ENCODE measurements around the gene NUDT16L1.

The NUDT16L1 gene

DNA sequence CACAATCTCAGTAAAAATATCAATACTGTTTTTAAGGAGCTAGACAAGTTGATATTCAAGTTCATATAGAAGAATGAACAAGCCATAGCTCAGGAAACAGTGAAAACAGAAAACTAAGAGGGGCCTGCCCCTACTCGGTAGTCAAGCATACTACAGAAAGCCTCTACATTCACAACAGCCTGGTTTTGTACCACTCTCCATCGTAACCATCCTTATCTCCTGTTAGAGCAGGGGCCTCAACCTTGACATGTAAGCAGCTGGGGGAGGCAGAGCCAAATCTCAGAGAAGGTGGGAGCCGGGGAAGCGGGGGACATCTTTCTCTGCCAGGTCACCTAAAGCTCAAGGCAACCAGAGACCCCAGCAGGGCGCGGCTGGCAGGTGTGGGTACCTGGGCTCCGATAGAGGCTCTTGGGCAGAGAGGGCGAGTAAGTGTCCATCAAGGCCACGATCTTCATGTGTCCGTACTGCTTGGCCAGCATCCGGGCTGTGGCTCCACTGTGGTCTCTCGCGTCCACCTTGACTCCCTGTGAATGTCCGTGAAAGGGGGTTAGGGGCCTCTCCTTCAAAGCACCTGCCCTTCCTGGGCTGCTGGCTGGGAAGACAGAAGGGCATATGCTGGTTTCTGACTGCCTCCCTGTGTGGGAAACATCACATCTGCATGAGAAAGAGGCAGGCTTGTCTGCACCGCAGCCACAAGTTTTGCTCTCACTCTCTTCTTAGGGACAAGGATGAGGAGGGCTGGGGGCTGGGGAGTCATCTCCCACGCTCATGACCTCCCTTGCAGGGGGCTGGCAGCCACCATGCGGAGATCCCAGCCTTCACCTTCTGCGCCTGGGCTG is 20.5 kb downstream of the NUDT16L1 start:
- H3K4me3 ChIP-seq (ENCODE audit: low read depth, low read length), result no peak overlapping the region
- TF ChIP-seq, protein P1, sequence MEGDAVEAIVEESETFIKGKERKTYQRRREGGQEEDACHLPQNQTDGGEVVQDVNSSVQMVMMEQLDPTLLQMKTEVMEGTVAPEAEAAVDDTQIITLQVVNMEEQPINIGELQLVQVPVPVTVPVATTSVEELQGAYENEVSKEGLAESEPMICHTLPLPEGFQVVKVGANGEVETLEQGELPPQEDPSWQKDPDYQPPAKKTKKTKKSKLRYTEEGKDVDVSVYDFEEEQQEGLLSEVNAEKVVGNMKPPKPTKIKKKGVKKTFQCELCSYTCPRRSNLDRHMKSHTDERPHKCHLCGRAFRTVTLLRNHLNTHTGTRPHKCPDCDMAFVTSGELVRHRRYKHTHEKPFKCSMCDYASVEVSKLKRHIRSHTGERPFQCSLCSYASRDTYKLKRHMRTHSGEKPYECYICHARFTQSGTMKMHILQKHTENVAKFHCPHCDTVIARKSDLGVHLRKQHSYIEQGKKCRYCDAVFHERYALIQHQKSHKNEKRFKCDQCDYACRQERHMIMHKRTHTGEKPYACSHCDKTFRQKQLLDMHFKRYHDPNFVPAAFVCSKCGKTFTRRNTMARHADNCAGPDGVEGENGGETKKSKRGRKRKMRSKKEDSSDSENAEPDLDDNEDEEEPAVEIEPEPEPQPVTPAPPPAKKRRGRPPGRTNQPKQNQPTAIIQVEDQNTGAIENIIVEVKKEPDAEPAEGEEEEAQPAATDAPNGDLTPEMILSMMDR (IDR thresholded peaks at IDR 0.05; ENCODE audit: low read depth, low read length), result no peak

DNA sequence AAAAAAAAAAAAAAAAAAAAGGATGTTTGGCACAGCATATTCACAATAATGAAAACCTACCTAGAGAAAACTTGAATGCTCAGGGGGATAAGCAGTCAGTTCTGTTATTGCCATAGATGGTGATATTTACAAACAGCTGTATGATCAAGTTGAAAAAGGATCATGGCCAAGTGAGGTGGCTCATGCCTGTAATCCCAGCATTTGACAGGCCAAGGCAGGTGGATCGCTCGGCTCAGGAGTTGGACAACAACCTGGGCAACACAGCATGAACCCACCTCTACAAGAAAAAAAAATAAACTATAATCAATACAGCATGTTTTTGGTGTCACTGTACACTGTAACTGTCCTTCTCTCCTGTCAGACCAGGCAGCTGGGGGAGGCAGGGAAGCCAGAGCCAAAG is 21.6 kb downstream of the NUDT16L1 start:
- TF ChIP-seq, protein P1 (IDR thresholded peaks at IDR 0.05; ENCODE audit: low read depth, low read length), result no peak
- H3K4me3 ChIP-seq (ENCODE audit: low read depth, low read length), result no peak overlapping the region

DNA sequence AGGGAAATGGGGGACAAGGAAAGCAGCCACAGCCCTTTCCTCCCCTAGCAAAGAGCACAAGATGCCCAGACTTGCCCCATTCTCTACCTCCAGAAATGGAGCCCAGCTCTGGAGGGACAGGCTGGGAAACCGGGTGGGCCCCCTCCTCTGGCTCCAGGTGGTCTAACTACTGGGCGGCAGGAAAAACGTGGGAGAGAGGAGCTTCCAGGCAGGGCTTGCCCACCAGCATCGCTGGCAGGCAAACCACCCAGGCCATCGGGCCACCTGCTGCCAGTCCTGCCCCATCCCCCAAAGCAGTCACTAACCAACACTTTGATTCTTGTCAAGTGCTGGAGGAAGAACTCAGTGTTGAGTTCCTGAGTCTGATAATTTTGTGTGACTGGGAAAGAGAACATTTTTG is 25.1 kb downstream of the NUDT16L1 start:
- no peak overlapping the region for H3K4me3 ChIP-seq (ENCODE audit: low read depth, low read length)

DNA sequence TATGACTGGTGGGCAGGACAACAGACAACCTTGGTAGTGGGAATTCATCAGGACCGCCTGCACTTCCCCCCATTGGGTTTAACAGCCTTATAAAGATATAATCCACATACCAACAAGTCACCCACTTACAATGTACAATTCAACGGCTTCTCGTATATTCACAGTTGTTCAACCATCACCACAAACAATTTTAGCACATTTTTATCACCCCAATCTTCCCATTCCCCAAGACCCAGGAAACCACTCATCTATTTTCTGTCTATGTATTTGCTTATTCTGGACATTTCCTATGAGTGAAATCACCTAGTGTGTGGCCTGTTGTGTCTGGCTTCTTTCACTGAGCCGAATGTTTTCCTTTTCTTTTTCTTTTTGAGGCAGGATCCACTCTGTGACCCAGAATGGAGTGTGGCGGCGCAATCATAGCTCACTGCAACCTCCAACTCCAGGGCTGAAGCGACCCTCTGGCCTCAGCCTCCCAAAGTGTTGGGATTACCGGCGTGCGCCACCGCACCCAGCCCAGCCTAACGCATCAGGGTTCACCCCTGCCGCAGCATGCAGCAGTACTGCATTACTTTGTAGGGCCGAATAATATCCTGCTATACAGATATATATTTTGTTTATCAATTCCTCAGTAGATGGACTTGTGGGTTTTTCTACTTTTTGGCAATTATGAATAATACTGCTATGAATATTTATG is 29.9 kb downstream of the NUDT16L1 start:
- H3K4me3 ChIP-seq (ENCODE audit: low read depth, low read length), result no peak overlapping the region
- TF ChIP-seq, protein P1 (IDR thresholded peaks at IDR 0.05; ENCODE audit: low read depth, low read length), result no peak

More for the DNA sequence above, 25.1 kb downstream of the NUDT16L1 start:
- TF ChIP-seq, protein P1 (IDR thresholded peaks at IDR 0.05; ENCODE audit: low read depth, low read length), result no peak

DNA sequence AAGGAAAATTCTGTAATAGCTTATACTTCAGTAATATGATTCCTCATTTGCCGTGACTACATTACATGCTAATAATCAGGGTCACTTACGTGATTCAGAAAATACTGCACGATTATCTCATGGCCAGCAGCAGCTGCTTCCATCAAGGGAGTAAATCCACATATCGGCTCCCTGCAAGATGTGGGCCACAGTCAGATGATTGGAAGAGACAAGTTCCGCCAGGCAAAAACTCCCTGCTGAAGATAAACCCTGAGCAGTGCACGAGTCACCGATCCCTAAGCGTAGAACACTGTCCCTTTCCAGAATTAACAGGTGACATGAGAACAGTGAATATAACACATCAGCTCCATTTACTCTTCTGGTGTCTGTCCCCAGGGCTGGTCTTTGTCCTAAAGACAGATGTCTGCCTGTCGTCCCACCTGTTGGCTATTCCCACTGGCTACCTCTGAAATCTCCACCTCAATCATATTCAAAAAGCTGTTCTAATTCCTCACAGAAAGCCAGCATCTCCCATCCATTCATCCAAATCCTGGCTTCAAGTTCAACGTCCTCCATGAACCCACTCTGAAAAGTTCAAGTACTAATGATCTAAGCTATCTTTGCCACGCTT is 31.4 kb downstream of the NUDT16L1 start:
- H3K4me3 ChIP-seq (ENCODE audit: low read depth, low read length), result no peak overlapping the region
- TF ChIP-seq, protein P1 (IDR thresholded peaks at IDR 0.05; ENCODE audit: low read depth, low read length), result no peak

DNA sequence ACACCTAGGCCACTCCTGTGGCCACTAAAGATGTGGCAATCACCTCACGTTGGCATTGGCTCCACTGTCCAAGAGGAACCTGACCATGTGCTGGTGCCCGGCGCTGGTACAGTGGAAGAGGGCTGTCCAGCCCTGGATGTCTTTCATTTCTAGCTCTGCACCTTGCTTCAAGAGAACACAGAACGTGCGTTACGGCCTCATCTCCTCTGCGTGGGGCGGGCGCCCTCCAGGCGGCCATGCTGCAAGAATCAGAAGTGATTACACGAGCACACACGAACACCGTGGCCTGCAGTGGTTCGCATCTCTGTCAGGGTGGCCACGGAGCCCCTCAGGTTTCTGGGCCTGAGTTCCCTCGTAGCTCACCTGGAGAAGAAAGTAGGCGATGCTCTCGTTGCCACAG is 33.3 kb downstream of the NUDT16L1 start:
- TF ChIP-seq, protein P1 (IDR thresholded peaks at IDR 0.05; ENCODE audit: low read depth, low read length), result no peak
- no peak overlapping the region for H3K4me3 ChIP-seq (ENCODE audit: low read depth, low read length)

DNA sequence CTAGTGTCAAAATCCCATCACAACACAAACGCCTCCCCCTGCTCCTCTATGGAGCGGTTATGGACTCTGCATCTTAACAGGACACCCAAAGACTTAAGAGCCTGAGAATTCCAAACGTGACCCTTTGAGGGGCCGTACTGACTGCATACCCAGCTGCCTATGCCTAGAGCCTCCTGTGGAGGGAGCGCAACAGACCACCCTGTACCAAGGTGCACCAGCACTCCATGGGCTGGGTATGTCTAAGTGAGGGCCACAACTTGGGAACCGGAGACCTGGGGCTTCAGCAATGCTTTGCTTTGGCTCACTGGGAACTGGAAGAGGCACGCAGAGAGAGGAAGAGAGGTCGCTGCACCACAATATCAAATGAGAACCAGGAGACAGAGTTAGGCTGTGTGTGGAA is 35.3 kb downstream of the NUDT16L1 start:
- TF ChIP-seq, protein P1 (IDR thresholded peaks at IDR 0.05; ENCODE audit: low read depth, low read length), result no peak
- H3K4me3 ChIP-seq (ENCODE audit: low read depth, low read length), result no peak overlapping the region
